GM21825 (cell line): ENCODE measurements around the gene FGFRL1.
"Not testable (repeated sequence)": the region's sequence is repeated elsewhere in the genome, so short reads cannot be mapped to it uniquely, and the experiment has no call there.

Source experiments
- ATAC-seq: cut with Tn5 transposase; IDR thresholded peaks from one replicate; pipeline ENCODE4 v1.9.1; 2021; ENCODE audit warnings: mild to moderate bottlenecking, moderate library complexity; ENCODE audit not compliant: unreplicated experiment

The FGFRL1 gene

GRCh38 chr4:973431-974397, 37.7 kb upstream of the FGFRL1 start, which contains the start of gene DGKQ:
TSS of gene DGKQ (minus strand) at chr4:973569. CDS start at chr4:973482, 87 bp downstream.
- ATAC-seq = peak; percentile 74

GRCh38 chr4:974668-975067, 36.8 kb upstream of the FGFRL1 start:
- ATAC-seq = no peak

GRCh38 chr4:976016-976415, 35.4 kb upstream of the FGFRL1 start:
- ATAC-seq = not testable (repeated sequence)

GRCh38 chr4:978957-979701, 32.3 kb upstream of the FGFRL1 start:
- no peak for ATAC-seq

- no peak for ATAC-seq
These were observed 29.1 kb upstream of the FGFRL1 start for GRCh38 chr4:982291-982690.

- no peak for ATAC-seq
These were observed 28.6 kb upstream of the FGFRL1 start for GRCh38 chr4:982814-983213.

GRCh38 chr4:984336-985054, 26.9 kb upstream of the FGFRL1 start:
- no peak for ATAC-seq

- ATAC-seq = no peak
These were observed 26.1 kb upstream of the FGFRL1 start for GRCh38 chr4:985123-985830.

GRCh38 chr4:986428-986878, 25.0 kb upstream of the FGFRL1 start:
- peak; percentile 20 for ATAC-seq

GRCh38 chr4:986879-987623, 24.4 kb upstream of the FGFRL1 start, which contains the start of gene IDUA:
TSS of gene IDUA (plus strand) at chr4:987044. CDS start at chr4:987085, 41 bp downstream.
- ATAC-seq = peak; percentile 77

GRCh38 chr4:987624-988513, 23.6 kb upstream of the FGFRL1 start:
- no peak for ATAC-seq

- ATAC-seq = no peak
These were observed 22.4 kb upstream of the FGFRL1 start for GRCh38 chr4:988726-989721.

- ATAC-seq = no peak
These were observed 21.5 kb upstream of the FGFRL1 start for GRCh38 chr4:989722-990471.

- ATAC-seq = no peak
These were observed 20.6 kb upstream of the FGFRL1 start for GRCh38 chr4:990746-991367.

GRCh38 chr4:991451-992296, 19.8 kb upstream of the FGFRL1 start:
- ATAC-seq = no peak
